DND-41 (cell line): ENCODE measurements around the gene PNPT1.

Experiments
- CTCF ChIP-seq: IDR thresholded peaks from 2 replicates; pipeline ENCODE4 v1.5.1; 2012; ENCODE audit warnings: borderline replicate concordance, low read length, moderate library complexity, mild to moderate bottlenecking; ENCODE audit not compliant: poor library complexity, severe bottlenecking; ENCODE audit errors: extremely low read depth
- EZH2 ChIP-seq: IDR thresholded peaks from 3 replicates; pipeline ENCODE4 v1.6.1; 2012; ENCODE audit warnings: borderline replicate concordance, low read depth, mild to moderate bottlenecking, moderate library complexity, low read length, inconsistent platforms; ENCODE audit not compliant: severe bottlenecking

- no peak for TF ChIP-seq CTCF
- no peak for TF ChIP-seq EZH2
Observed at GRCh38 chr2:55693181-55694125, at the start of gene PNPT1.
